ENCODE results near the gene PRRT1. TPM values are rescaled to one million over a fixed set of nuclear protein-coding genes. Genes with fewer than 3 reads are reported as not detected.
"Not testable (repeated sequence)": the region's sequence is repeated elsewhere in the genome, so short reads cannot be mapped to it uniquely, and the experiment has no call there.

The PRRT1 gene
- total RNA-seq, 2 experiments from 2014 or later: 0.47 to 2.4 TPM

- Histone ChIP-seq H3K4me1 (ENCODE audit: insufficient read depth, low read length, poor library complexity, severe bottlenecking) (peaks cover 43% of the 10 kb centered on the region), H3K9me2 (ENCODE audit: insufficient read depth, low read length) (no peaks in the 10 kb centered on the region), H3K9me3 (ENCODE audit: low read length) (no peaks in the 10 kb centered on the region), H3K36me3 (ENCODE audit: insufficient read depth, low read length) (peaks cover 53% of the 10 kb centered on the region), H3K79me2 (ENCODE audit: insufficient read depth, low read depth, low read length) (peaks cover 26% of the 10 kb centered on the region; the same call in 1 of the 2 replicates), H3K4me3 (ENCODE audit: low read depth, low read length, poor library complexity, severe bottlenecking) (no peak overlapping the region), H3K4me2 (ENCODE audit: low read length) (peak overlapping the region; percentile 27; the same call in 1 of the 2 replicates), H2AFZ (ENCODE audit: low read length) (no peak overlapping the region), H3K27ac (ENCODE audit: low read depth, low read length, poor library complexity, severe bottlenecking) (peak overlapping the region; percentile 6), H4K20me1 (ENCODE audit: insufficient read depth, low read length) (no peaks in the 10 kb centered on the region)
- TF ChIP-seq CTCF (conservative IDR thresholded peaks at IDR 0.05; ENCODE audit: low read length) (no peak), EZH2phosphoT487 (IDR thresholded peaks at IDR 0.05; ENCODE audit: borderline replicate concordance, low read depth, low read length) (no peak)
- CTCF ChIA-PET (ENCODE audit: unreplicated experiment): no interaction called here
- POLR2A ChIA-PET: no interaction called here
- intact Hi-C loops (cut with micrococcal nuclease; ENCODE audit: unreplicated experiment): no loop called here
- no TSS peak for BruUV-seq (replicated peaks)
- DNase-seq (ENCODE audit: low spot score): no peak
These were observed 35.4 kb upstream of the PRRT1 start for GRCh38 chr6:32187009-32187709.

- not testable (repeated sequence) for H3K27ac ChIP-seq (ENCODE audit: low read depth, low read length, poor library complexity, severe bottlenecking)
These were observed 34.6 kb upstream of the PRRT1 start for GRCh38 chr6:32186151-32186840.

GRCh38 chr6:32185681-32186131, 34.0 kb upstream of the PRRT1 start:
- H2AFZ ChIP-seq (ENCODE audit: low read length); H3K4me3 ChIP-seq (ENCODE audit: low read depth, low read length, poor library complexity, severe bottlenecking); H4K20me1 ChIP-seq (ENCODE audit: insufficient read depth, low read length); H3K27ac ChIP-seq (ENCODE audit: low read depth, low read length, poor library complexity, severe bottlenecking); DNase-seq (ENCODE audit: low spot score); H3K9me3 ChIP-seq (ENCODE audit: low read length); BruUV-seq (replicated peaks); H3K4me2 ChIP-seq (ENCODE audit: low read length); POLR2A ChIA-PET; intact Hi-C loops (cut with micrococcal nuclease; ENCODE audit: unreplicated experiment); H3K9me2 ChIP-seq (ENCODE audit: insufficient read depth, low read length): not testable (repeated sequence)
- peaks cover 36% of the 10 kb centered on the region for H3K4me1 ChIP-seq (ENCODE audit: insufficient read depth, low read length, poor library complexity, severe bottlenecking)
- CTCF ChIA-PET (ENCODE audit: unreplicated experiment): interaction anchor here (0.7 kb wide), 1 partner anchor 287 kb away, joined by 6 read pairs; no protein-coding TSS in a partner anchor
- H3K79me2 ChIP-seq (ENCODE audit: insufficient read depth, low read depth, low read length): peaks cover 12% of the 10 kb centered on the region; the same call in 1 of the 2 replicates
- peaks cover 62% of the 10 kb centered on the region for H3K36me3 ChIP-seq (ENCODE audit: insufficient read depth, low read length)

More at GRCh38 chr6:32186151-32186840, 34.6 kb upstream of the PRRT1 start:
- H3K4me1 ChIP-seq (ENCODE audit: insufficient read depth, low read length, poor library complexity, severe bottlenecking): peaks cover 42% of the 10 kb centered on the region
- H3K4me3 ChIP-seq (ENCODE audit: low read depth, low read length, poor library complexity, severe bottlenecking); DNase-seq (ENCODE audit: low spot score); H4K20me1 ChIP-seq (ENCODE audit: insufficient read depth, low read length); intact Hi-C loops (cut with micrococcal nuclease; ENCODE audit: unreplicated experiment); H3K9me2 ChIP-seq (ENCODE audit: insufficient read depth, low read length); CTCF ChIA-PET (ENCODE audit: unreplicated experiment); H3K9me3 ChIP-seq (ENCODE audit: low read length); H2AFZ ChIP-seq (ENCODE audit: low read length); POLR2A ChIA-PET; BruUV-seq (replicated peaks): not testable (repeated sequence)
- 0 out of 2 replicates have a peak overlapping the region, but pooled peaks have one; percentile 27 for H3K4me2 ChIP-seq (ENCODE audit: low read length)
- peaks cover 56% of the 10 kb centered on the region for H3K36me3 ChIP-seq (ENCODE audit: insufficient read depth, low read length)
- peaks cover 17% of the 10 kb centered on the region; the same call in 1 of the 2 replicates for H3K79me2 ChIP-seq (ENCODE audit: insufficient read depth, low read depth, low read length)

Data from OCI-LY7 (cell line).